D721Med (cell line): ENCODE results near the gene MYO1B.

Experiments used
- DNase-seq: peaks from one replicate; pipeline ENCODE4 v3.0.0; 2011; ENCODE audit warnings: low spot score; ENCODE audit not compliant: insufficient read length
- FAIRE-seq: peaks from 2 replicates; lab custom pipeline; 2011; peaks lifted over from hg19 to GRCh38; lab: Jason Lieb, UNC
- TF ChIP-seq, protein P1 (sequence below): IDR thresholded peaks from 2 replicates; pipeline ENCODE4 v1.5.1; 2012; ENCODE audit warnings: mild to moderate bottlenecking, control low read depth; ENCODE audit not compliant: insufficient read depth; ENCODE audit errors: missing control alignments

Gene MYO1B

DNA sequence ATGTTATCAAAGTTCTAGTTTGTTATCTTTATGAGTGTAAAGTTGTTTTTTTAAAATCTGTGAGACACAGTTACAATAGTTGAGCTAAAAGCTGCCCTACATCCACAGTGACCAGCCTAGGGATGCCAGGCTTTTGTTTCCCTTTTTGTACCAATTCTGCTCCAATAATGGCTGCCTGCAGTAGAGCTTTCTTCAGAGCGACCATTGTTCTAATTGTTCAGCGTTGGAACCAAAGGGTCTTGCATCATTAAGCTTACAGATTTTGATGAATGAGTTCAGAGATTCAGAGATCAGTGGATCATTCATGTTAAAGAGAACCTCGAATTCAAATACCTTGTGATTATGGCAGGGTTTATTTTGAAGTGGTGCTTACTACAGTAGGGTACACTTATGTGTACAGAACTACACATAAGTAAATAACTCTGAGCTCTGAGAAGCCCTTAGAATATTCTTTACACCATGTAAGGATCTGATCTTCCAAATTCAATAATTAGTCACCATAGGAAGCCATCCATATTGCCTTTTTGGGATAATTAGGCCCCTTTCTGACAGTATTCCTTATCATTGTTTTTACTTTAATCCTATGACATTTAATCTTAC, 157.9 kb downstream of the MYO1B start:
- DNase-seq = no peak
- TF ChIP-seq, protein P1, sequence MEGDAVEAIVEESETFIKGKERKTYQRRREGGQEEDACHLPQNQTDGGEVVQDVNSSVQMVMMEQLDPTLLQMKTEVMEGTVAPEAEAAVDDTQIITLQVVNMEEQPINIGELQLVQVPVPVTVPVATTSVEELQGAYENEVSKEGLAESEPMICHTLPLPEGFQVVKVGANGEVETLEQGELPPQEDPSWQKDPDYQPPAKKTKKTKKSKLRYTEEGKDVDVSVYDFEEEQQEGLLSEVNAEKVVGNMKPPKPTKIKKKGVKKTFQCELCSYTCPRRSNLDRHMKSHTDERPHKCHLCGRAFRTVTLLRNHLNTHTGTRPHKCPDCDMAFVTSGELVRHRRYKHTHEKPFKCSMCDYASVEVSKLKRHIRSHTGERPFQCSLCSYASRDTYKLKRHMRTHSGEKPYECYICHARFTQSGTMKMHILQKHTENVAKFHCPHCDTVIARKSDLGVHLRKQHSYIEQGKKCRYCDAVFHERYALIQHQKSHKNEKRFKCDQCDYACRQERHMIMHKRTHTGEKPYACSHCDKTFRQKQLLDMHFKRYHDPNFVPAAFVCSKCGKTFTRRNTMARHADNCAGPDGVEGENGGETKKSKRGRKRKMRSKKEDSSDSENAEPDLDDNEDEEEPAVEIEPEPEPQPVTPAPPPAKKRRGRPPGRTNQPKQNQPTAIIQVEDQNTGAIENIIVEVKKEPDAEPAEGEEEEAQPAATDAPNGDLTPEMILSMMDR = no peak
- no peak for FAIRE-seq

DNA sequence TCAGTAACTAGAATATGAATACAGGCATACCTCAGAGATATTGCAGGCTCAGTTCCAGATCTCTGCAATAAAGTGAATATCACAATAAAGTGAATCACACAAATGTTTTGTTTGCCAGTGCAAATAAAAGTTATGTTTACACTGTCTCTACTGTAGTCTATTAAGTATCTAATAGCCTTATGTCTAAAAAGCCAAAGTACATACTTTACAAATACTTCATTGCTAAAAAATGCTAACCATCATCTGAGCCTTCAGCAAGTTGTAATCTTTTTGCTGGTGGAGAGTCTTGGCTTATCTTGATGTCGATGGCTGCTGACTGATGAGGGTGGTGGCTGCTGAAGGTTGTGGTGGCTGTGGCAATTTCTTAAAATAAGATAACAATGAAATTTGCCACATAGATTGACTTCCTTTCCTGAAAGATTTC, 159.4 kb downstream of the MYO1B start:
- DNase-seq = no peak
- no peak for FAIRE-seq
- TF ChIP-seq, protein P1 = no peak

DNA sequence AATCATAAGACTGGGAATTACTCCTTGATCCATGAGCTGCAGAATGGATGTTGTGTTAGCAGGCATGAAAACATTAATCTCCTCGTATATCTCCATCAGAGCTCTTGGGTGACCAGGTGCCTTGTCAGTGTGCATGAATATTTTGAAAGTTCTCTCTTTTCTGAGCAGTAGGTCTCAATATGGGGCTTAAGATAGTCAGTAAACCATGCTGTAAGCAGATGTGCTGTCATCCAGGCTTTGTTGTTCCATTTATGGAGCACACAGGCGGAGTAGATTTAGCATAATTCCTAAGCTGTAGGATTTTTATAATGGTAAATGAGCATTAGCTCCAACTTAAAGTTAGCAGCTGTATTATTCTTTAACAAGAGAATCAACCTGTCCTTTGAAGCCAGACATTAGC, 160.3 kb downstream of the MYO1B start:
- FAIRE-seq = no peak
- TF ChIP-seq, protein P1 = no peak

DNA sequence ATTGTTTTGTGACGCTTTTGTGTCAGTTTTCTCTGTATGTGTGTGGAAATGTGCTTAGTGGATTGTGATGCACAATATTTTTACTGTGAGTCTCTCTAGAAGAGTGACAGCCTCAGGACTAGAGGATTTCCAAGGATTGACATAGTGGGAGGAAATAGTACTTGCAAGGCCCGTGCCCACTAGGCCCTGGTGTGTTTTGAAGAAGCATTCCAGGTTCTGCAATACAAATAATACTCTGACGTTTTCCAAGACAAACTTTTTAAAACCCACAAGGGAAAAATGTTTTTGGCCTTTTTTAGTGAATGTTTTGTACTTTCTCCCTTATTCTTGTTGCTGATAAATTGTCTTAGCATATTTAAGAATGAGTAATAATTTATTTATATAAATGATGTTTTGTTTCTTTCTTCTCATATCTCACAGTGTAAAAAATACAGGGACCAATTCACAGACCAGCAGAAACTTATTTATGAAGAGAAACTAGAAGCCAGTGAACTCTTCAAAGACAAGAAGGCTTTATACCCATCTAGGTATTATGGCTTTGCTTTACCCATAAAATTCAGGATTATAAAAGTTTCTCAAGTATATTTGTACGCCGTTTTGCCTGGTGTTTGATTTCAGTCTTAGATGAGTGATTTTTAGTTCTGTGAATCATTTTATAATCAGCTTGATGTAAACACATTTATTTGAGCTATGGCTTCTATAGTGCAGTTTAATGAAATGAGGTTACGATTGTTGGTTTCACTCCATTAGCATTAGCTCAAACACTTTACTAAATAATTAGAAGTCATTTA, 165.6 kb downstream of the MYO1B start:
- DNase-seq (no peak), FAIRE-seq (no peak)
- TF ChIP-seq, protein P1 = no peak

More for the DNA sequence above, 160.3 kb downstream of the MYO1B start:
- DNase-seq = no peak

DNA sequence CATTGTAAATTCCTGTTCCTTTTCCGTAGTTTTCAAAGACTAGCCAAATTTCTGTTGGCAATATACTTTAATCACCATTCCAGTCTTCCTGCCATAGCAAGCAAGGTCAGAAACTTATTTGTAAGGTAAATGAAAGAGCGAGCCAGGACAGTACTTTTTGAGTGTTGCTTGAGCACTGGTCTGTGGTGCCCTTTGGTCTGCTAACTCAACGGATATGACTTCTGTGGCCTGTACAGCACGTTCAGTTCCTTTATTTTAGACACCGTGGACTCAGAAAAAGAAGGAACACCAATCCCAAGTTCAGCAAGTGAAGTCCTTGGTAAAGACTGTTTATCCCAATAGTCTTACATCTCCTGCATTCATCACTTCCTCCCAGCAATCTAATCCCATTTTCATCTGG, 166.3 kb downstream of the MYO1B start:
- FAIRE-seq (no peak), DNase-seq (no peak)
- TF ChIP-seq, protein P1 = no peak

DNA sequence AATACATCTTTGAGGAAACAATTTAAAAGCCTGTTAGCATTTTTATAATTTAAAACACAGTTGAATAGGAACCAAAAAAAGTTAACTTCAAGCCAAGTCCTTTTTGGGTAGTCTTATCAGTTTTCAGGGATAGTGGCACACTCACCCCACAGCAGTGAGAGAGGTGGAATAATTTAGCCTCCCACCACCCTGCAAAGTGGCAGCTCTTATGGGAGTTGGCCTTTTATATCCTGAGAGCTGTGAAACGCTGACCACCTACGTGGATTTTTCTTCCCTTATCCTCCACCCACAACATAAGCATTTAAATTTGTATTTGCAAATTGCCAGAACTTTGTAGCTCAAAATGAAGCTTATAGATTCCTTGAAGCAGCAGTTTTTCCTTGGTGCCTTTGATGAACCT, 167.1 kb downstream of the MYO1B start:
- DNase-seq = no peak
- TF ChIP-seq, protein P1 = no peak
- no peak for FAIRE-seq

DNA sequence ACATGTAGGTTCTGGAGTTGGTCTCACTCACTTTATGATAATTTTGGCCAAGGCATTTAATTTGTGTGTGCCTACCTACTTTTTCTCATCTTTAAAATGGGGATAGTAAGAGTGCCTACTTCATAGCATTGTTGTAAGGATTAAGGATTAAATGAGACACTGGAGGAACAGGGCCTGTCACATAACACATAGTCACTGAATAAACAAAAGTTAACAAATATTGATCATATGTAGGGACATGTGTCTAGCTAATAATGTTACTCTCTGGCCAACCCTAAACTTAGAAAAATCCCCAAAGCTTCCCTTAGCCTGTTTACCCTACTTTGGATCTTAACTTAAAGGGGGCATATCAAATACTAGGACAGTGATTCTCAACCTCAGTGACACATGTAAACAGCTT, 169.9 kb downstream of the MYO1B start:
- no peak for DNase-seq
- no peak for FAIRE-seq
- TF ChIP-seq, protein P1 = no peak
